ENCODE data around the gene STOM. TPM values are rescaled to one million over a fixed set of nuclear protein-coding genes. Genes with fewer than 3 reads are reported as not detected.

STOM gene
- total RNA-seq, 1 experiment from 2014 or later = 22.4 TPM

DNA sequence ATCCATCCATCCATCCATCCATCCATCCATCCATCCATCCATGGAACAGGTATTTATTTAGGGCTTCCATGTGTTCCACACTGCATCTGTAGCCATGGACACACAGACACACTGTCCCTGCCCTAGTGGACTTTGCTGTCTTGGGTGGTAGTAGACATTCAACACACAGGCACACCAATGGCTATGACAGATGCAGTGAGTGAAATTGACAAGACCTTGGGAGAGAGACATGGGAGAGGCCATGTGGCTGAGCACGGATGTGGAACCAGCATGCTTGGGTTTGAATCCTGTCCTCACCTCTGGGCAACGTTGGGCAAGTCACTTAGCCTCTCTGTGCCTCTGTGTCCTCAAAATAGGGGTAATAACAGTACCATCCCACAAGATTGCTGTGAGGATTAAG is 45.3 kb downstream of the STOM start:
- Histone ChIP-seq H4K20me1 (ENCODE audit: insufficient read depth) (no peaks in the 10 kb centered on the region), H3K4me2 (ENCODE audit: low read length) (no peak overlapping the region), H3K4me1 (ENCODE audit: control insufficient read depth in 1 of 2, insufficient read depth in 2 of 2, low read length in 2 of 2) (peaks cover 23 to 39% of the 10 kb centered on the region in 2 experiments), H2AFZ (ENCODE audit: low read depth, low read length, poor library complexity, severe bottlenecking) (no peak overlapping the region), H3K4me3 (replicated peaks in 1 of 2; ENCODE audit: low read depth in 1 of 2, low read length in 2 of 2) (no peak overlapping the region), H3K9me3 (ENCODE audit: control insufficient read depth in 1 of 2, insufficient read depth in 1 of 2, low read depth in 1 of 2, low read length in 2 of 2) (no peaks in the 10 kb centered on the region), H3K9me2 (ENCODE audit: insufficient read depth) (no peaks in the 10 kb centered on the region), H3K27me3 (ENCODE audit: insufficient read depth, low read length) (no peaks in the 10 kb centered on the region), H3K27ac (ENCODE audit: low read depth, low read length) (no peak overlapping the region), H3K9ac (ENCODE audit: low read length) (no peak overlapping the region), H3K36me3 (ENCODE audit: control insufficient read depth in 1 of 2, insufficient read depth in 2 of 2, low read length in 2 of 2) (peaks cover 6 to 10% of the 10 kb centered on the region in 2 experiments; a peak in 2 of 4 replicates), H3K79me2 (ENCODE audit: insufficient read depth, low read length) (no peaks in the 10 kb centered on the region)
- no TSS peak for BruUV-seq (replicated peaks)
- TF ChIP-seq CBX3 (IDR thresholded peaks at IDR 0.05; ENCODE audit: low read depth) = no peak
- TF ChIP-seq RAD21 (IDR thresholded peaks at IDR 0.05; ENCODE audit: low read depth) = no peak
- CTCF ChIA-PET = no interaction called here
- RAD21 ChIA-PET (ENCODE audit: low non-redundant PET in 1 of 2, low total read pairs in 2 of 2, uncharacterized antibody in 2 of 2, unreplicated experiment in 2 of 2) = no interaction called here
- POLR2A ChIA-PET = no interaction called here
- no peak for ATAC-seq
- intact Hi-C loops (cut with micrococcal nuclease) = no loop called here
- DNase-seq (ENCODE audit: low read depth, low spot score) = no peak

- no peaks in the 10 kb centered on the region for H3K27me3 ChIP-seq (ENCODE audit: insufficient read depth, low read length)
- no peak overlapping the region for H3K27ac ChIP-seq (ENCODE audit: low read depth, low read length)
- no TSS peak for BruUV-seq (replicated peaks)
- no peak overlapping the region for H3K9ac ChIP-seq (ENCODE audit: low read length)
- H3K9me3 ChIP-seq (ENCODE audit: control insufficient read depth in 1 of 2, insufficient read depth in 1 of 2, low read depth in 1 of 2, low read length in 2 of 2) = no peaks in the 10 kb centered on the region
- no peak for TF ChIP-seq POLR2AphosphoS5 (IDR thresholded peaks at IDR 0.05; ENCODE audit: low read depth, low read length)
- TF ChIP-seq SRF (IDR thresholded peaks at IDR 0.05; ENCODE audit: low read depth) = no peak
- TF ChIP-seq, protein P1, sequence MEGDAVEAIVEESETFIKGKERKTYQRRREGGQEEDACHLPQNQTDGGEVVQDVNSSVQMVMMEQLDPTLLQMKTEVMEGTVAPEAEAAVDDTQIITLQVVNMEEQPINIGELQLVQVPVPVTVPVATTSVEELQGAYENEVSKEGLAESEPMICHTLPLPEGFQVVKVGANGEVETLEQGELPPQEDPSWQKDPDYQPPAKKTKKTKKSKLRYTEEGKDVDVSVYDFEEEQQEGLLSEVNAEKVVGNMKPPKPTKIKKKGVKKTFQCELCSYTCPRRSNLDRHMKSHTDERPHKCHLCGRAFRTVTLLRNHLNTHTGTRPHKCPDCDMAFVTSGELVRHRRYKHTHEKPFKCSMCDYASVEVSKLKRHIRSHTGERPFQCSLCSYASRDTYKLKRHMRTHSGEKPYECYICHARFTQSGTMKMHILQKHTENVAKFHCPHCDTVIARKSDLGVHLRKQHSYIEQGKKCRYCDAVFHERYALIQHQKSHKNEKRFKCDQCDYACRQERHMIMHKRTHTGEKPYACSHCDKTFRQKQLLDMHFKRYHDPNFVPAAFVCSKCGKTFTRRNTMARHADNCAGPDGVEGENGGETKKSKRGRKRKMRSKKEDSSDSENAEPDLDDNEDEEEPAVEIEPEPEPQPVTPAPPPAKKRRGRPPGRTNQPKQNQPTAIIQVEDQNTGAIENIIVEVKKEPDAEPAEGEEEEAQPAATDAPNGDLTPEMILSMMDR (IDR thresholded peaks at IDR 0.05 in 2 of 3, conservative IDR thresholded peaks at IDR 0.05 in 1 of 3; ENCODE audit: borderline replicate concordance in 1 of 3, insufficient read depth in 1 of 3, low read depth in 2 of 3, low read length in 2 of 3) = no peak
- TF ChIP-seq RAD21 (IDR thresholded peaks at IDR 0.05; ENCODE audit: low read depth) = no peak
- no peak for TF ChIP-seq ZFX (IDR thresholded peaks at IDR 0.05)
- TF ChIP-seq POLR2A (IDR thresholded peaks at IDR 0.05; ENCODE audit: borderline replicate concordance, extremely low read depth, insufficient read depth, insufficient read length) = no peak
- TF ChIP-seq FOSL1 (IDR thresholded peaks at IDR 0.05; ENCODE audit: low read depth) = no peak
- TF ChIP-seq SIN3A (IDR thresholded peaks at IDR 0.05; ENCODE audit: low read depth) = no peak
- TF ChIP-seq ATF3 (IDR thresholded peaks at IDR 0.05) = no peak
- TF ChIP-seq EZH2phosphoT487 (IDR thresholded peaks at IDR 0.05; ENCODE audit: borderline replicate concordance) = no peak
- no peak for TF ChIP-seq CEBPB (IDR thresholded peaks at IDR 0.05; ENCODE audit: low read depth)
- no peak for TF ChIP-seq EZH2 (IDR thresholded peaks at IDR 0.05)
- H2AFZ ChIP-seq (ENCODE audit: low read depth, low read length, poor library complexity, severe bottlenecking) = no peak overlapping the region
- no peak overlapping the region for H3K4me3 ChIP-seq (replicated peaks in 1 of 2; ENCODE audit: low read depth in 1 of 2, low read length in 2 of 2)
- DNase-seq (ENCODE audit: low read depth, low spot score) = no peak
- intact Hi-C loops (cut with micrococcal nuclease) = no loop called here
- no peak overlapping the region for H3K4me2 ChIP-seq (ENCODE audit: low read length)
- H3K79me2 ChIP-seq (ENCODE audit: insufficient read depth, low read length) = no peaks in the 10 kb centered on the region
- ChIA-PET CTCF (no interaction called here), RAD21 (ENCODE audit: low non-redundant PET in 1 of 2, low total read pairs in 2 of 2, uncharacterized antibody in 2 of 2, unreplicated experiment in 2 of 2) (no interaction called here), POLR2A (no interaction called here)
- H4K20me1 ChIP-seq (ENCODE audit: insufficient read depth) = no peaks in the 10 kb centered on the region
- peaks cover 23 to 41% of the 10 kb centered on the region in 2 experiments for H3K4me1 ChIP-seq (ENCODE audit: control insufficient read depth in 1 of 2, insufficient read depth in 2 of 2, low read length in 2 of 2)
- H3K36me3 ChIP-seq (ENCODE audit: control insufficient read depth in 1 of 2, insufficient read depth in 2 of 2, low read length in 2 of 2) = peaks cover 6 to 8% of the 10 kb centered on the region in 2 experiments; a peak in 2 of 4 replicates
- no peaks in the 10 kb centered on the region for H3K9me2 ChIP-seq (ENCODE audit: insufficient read depth)
- ATAC-seq = no peak
These were observed 45.7 kb downstream of the STOM start for GRCh38 chr9:121324316-121324715.

All from HCT116 (cell line).